Heart left ventricle (tissue), 13 donors: ENCODE results near the gene PTPRN2.

ENCODE experiments used
- POLR2A ChIP-seq, 2 donors: fragments of 450-650 bp; IDR thresholded peaks; one replicate each; pipeline ENCODE4 v1.6.1; 2017; ENCODE audit warnings: antibody characterized with exemption in 2 of 2, mild to moderate bottlenecking in 2 of 2, moderate library complexity in 2 of 2
- TF ChIP-seq, protein P1 (sequence below), 12 donors: fragments of 200-600 bp; sonication (generic) in 4 of 12; IDR thresholded peaks; one replicate each; pipeline versions ENCODE4 v1.5.0 to v1.8.0; 2018 to 2022; ENCODE audit warnings: antibody characterized with exemption in 12 of 12, mild to moderate bottlenecking in 5 of 12
- donor health status: ischemic (EF 13 %, LVEDD 7.1; RV severe dilation, severe dysfunction).
- donor health status: DM: no; HTN: yes; CAD: no.
- donor health status: DM: no; HTN: no; CAD: no.
- donor health status: ischemic (EF 25% LVEDD 6.9; RV normal size, moderate dysfunction).
- donor health status: ischemic (EF 25% LVEDD 5.7; RV mildly dilated, moderate dysfunction).
- donor health status: ischemic (EF 35%, LVEDD 5.7; RV mildly dilated, moderate dysfunction).
- donor health status: nonischemic (EF 11% LVEDD 7.7; RV severe dilation, severe dysfunction).
- donor health status: DM: yes; HTN: yes; CAD: no.
- donor health status: PGD.
- donor health status: ischemic (EF 29% LVEDD 5.4; RV normal size, mild dysfunction).
- donor health status: nonischemic (EF 23%, LVEDD 6.1; RV moderate dilation, normal function).

DNA sequence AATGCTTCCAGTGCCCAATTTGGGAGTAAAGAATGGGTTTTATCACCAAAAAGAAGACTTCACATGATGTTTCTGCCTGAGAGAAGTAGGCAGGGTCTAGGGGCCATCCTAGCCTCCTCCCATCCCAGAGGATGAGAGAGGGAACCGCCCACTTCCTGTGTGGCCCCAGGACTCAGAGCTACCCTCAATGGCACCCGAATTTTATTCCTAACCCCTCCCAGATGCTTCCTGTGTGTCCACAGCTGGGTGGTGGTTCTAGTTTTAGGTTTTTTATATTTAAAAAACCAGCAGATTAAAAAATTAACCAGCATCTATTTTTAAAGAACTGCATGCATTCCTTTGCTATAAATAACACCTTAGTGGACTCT is 583.5 kb downstream of the PTPRN2 start:
- TF ChIP-seq POLR2A (IDR thresholded peaks at IDR 0.05): no peak
- TF ChIP-seq, protein P1, sequence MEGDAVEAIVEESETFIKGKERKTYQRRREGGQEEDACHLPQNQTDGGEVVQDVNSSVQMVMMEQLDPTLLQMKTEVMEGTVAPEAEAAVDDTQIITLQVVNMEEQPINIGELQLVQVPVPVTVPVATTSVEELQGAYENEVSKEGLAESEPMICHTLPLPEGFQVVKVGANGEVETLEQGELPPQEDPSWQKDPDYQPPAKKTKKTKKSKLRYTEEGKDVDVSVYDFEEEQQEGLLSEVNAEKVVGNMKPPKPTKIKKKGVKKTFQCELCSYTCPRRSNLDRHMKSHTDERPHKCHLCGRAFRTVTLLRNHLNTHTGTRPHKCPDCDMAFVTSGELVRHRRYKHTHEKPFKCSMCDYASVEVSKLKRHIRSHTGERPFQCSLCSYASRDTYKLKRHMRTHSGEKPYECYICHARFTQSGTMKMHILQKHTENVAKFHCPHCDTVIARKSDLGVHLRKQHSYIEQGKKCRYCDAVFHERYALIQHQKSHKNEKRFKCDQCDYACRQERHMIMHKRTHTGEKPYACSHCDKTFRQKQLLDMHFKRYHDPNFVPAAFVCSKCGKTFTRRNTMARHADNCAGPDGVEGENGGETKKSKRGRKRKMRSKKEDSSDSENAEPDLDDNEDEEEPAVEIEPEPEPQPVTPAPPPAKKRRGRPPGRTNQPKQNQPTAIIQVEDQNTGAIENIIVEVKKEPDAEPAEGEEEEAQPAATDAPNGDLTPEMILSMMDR (IDR thresholded peaks at IDR 0.05): no peak
